Left renal pelvis (tissue), 4 donors: ENCODE measurements around the gene TENT4A. TPM values are rescaled to one million over a fixed set of nuclear protein-coding genes. Genes with fewer than 3 reads are reported as not detected.

Experiments used
- DNase-seq, 4 donors: peaks; one replicate each; pipeline ENCODE4 v3.0.0-alpha.2; 2013; ENCODE audit warnings: low read depth in 4 of 4, low spot score in 3 of 4
- polyA plus RNA-seq, 4 donors: library from polyadenylated mRNA; unstranded; fragments of 120-200 nt; gene quantifications; one replicate each; pipeline ENCODE4 v1.2.1, GENCODE V29; 2013; ENCODE audit not compliant: insufficient read length in 4 of 4

Gene TENT4A
- polyA plus RNA-seq, 4 donors: 24.3 to 35.6 (median 25.8) TPM

DNA sequence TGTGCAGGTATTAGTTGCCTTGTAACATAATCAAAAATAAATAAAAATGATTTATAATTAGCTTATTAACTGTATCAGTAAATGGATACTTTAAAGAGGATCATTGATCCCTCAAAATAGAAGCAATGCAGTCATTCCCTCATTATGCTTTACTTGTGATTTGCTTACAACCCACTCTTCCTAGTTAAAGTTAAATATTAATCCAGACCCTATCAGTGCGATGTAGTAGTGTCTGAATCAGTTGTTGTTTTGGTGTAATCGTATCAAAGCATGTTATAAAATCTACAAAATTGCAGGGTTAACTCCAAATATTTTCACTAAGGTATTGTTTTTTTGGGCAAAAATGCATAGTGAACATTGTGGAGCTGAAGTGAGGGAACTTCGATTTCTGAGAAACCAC is 17.6 kb downstream of the TENT4A start:
- no peak for DNase-seq

DNA sequence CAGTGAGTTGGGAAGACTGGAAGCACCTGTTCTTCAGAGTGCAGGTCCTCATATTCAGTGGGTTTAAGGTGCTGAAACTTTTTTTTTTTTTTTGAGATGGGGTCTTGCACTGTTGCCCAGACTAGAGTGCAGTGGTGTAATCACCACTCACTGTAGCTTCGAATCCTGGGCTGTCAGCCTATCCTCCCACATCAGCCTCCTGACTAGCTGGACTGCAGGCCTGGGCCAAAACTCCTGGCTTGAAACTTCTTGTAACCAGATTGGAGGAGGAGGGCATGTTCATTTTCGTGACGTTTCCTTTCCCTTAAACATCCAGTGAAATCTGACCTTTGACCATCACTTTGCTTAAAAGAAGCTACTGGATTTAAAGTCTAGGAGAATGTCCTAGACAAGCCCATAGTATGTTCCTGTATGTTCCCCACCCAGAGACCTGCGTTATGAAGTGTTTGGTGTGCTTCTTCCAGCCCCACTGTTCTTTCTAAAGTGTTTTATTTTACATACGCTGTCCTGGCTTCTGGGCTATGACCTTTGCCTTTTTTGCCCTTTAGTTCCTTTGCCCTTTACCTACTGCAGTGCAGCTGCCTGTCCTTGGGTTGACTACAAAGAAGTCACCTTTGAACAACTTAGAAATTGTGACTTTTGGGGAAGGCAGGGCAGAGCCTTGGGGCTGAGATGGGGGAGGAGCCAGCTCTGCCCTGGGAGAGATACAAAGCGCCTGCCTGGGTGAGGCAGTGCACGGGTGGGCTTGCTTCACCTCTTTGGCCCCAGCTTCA is 18.4 kb downstream of the TENT4A start:
- no peak for DNase-seq

DNA sequence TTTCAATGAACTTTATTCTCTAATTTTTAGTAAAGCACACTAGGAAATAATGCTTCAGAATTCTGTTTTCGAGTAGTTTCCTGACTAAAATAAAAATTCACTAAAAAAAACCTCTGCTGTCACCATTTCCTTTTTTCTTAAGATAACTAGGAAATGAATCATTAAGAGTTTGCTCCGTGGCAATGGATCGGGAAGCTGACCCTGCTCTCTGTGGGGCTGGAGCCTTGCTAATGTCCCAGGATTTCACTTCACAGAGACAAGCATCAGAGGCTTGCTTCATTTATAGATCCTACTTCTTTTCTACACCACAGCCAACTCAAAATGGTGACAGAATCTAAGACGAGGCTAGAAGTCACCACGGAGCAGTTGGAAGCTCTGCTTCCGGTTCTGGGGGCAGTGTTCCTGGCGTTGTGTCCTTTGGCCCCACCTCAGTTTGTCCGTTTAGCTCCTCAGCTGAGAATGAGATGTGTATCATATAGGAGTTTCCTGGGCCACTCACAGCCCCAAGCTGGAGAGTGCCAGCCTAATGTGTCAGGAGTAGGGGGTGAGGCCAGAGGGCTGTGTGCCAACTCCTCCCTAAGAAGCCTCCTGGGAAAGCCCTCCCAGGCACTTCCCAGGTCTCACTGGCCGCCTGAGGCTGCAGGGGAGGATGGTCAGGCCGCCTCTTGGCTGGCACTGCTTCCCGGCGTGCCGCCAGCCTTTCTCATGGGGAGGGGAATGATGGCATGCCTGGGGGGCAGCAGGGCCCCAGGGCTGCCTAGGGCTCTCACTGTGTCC is 19.6 kb downstream of the TENT4A start:
- no peak for DNase-seq

DNA sequence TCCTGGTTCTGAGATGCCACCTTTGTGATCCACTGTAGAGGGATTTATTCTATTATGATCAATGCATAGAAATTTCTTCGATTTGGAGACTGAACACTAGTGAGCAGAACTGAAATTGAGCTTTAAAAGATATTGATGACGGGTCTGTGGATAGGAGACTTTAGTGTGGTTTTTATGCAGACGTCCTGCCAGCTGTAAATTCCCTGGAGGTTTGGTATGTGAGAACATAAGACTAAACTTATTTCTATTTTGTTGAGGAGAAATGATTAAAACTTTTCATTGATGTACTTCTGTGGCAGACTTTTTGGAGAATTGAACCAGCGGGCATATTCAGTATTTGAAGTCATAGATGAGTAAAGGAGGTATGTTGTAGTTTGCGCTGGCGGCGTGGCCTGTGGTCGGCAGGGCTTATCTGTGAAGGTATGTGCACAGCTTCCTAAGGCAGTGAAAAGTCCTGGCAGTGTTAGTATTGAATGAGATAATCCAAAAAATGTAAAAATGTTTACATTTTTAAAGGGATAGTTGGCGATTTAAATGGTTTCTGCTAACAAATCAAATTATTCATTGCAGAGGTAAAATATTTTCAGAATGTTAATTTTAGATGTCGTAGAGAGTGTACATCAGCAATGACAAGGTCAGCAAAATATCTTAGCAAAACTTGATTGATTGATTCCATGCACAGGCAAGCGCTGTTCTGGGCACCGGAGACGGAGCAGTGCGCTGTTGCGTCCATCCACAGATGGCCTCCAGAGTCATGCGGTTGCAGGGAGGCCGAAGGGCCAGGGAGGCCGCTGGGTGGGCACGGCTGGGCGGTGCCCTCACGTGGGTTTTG is 20.4 kb downstream of the TENT4A start:
- no peak for DNase-seq

DNA sequence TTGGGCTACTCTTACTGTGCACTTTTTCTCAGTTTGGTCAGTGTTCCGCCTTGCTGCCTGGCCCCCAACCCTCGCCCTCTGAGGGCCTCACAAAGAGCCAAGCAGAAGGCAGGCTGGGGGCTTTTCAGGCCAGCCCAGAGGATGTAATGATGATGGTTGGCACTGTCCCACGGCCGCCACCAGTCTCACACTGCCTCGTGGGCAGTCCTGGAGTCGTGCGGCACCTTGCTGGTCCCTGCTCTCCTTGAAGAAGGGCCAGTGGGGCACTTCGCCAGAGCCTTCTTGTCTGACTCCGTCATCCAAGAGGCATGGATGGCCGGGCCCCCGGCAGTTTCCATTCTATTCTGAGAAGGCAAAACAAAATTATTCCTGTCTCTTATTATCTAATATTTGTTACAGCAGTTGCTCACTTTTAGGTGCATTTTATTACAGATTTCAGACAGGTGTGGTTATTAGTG is 21.0 kb downstream of the TENT4A start:
- DNase-seq: no peak

DNA sequence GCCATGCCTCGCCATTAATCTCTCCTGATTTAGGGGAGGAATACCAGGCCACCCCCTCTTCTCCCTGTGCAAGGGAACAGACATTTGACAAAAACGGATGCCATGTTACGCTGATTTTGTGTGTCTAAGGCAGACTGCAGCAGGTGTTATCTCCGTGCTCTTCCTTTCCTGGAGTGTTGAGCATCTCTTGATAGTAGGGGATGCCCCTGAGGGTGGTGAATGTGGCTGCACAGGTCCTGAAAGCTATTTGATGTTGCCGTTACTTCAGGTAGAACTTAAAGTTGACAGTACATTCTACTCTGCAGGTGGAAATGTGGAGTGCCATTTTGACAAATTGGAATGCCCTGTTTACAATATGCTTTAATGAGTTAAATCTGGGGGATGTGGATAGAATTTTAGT is 21.5 kb downstream of the TENT4A start:
- no peak for DNase-seq

DNA sequence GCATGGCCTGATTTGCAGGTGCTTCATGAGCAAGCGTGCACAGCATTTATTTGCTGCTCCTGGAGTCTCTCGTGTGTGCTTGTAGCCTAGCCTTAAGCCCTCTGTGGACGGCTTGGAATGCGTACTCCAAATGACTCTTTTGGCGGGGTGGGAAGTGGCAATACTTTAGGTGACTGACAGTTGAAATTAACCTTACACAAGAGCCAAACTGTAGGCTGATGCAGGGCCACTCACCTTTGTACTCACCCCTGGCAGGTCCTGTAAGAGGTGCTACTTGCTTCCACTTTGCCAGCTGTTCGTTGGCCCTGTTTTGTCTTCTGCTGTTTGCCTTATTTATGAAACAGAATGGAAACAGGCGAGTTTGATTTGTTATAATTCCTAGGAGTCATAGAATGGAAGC is 22.9 kb downstream of the TENT4A start:
- DNase-seq: no peak

DNA sequence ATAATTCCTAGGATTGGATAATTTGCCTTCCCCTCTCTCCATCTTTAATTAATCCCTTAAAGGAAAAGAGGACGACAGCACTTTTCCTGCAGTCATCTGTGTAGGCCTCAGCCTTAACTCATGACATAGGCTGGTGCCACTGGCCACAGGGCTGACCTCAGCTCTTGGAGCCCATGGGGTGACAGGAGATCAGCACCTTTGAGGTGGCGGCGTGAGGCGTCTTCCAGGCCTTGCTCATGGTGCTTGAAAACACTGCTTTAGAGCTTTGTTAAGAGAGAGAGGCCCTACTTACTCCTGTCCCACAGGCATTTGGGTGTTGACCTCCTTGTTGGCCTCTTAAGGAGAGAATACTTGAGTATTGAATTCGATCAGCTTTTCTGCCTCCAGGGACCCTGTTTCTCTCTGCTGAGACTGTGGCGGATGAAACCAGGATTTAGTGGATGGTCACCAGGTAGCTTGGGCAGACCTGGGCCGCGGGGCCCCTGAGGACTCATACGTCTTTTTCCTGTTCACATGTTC is 23.4 kb downstream of the TENT4A start:
- no peak for DNase-seq

DNA sequence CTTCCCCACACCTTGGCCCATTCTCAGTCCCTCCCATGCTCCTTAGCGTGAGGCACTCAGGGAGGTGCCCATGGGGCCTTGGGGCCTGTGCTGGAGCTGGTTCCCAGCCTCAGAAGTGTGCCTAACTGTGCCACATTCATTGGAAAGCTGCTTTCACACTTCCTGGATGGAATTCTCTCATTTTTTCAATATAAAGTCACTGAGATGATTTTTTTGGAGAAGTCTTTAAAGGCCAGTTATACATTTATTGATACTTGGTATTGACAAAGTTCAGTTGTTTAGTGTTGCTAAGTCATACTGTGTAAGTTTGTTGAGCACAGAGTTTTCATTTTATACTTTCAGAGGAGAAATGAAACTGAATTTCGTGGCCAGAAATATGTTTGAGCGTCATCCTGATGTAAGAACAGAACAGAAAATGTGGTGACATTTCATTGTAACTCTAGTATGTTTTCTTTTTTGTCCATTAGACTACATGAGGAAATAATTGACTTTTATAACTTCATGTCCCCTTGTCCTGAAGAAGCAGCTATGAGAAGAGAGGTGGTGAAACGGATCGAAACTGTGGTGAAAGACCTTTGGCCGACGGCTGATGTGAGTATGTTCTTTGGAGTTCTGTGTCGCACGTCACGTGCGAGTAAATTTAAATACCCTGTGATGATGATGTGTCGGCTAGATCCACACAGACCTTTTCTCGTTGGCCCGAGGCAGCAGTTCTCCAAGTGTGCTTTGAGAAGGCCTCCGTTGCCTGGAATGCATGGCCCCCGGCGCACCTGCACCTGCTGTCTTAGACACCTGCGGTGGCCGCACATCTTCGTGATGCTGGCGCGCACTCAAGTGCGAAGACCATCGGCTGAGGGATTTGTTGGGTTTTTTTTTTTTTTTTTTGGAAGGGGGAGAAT is 24.1 kb downstream of the TENT4A start:
- no peak for DNase-seq

DNA sequence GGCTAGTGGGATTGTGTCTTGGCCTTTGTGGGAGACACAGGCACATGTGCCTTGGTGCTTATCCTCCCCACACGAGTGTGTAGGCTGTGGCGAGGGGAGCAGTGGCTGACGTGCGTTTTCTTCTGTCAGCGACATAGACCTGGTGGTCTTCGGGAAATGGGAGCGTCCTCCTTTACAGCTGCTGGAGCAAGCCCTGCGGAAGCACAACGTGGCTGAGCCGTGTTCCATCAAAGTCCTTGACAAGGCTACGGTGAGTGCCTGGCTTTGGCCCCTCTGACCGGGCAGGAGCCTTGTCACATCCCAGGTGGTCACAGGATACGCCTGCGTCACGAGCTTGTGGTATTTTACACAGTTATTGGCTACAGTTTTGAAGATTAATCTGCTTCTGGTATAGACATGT is 26.4 kb downstream of the TENT4A start:
- no peak for DNase-seq

DNA sequence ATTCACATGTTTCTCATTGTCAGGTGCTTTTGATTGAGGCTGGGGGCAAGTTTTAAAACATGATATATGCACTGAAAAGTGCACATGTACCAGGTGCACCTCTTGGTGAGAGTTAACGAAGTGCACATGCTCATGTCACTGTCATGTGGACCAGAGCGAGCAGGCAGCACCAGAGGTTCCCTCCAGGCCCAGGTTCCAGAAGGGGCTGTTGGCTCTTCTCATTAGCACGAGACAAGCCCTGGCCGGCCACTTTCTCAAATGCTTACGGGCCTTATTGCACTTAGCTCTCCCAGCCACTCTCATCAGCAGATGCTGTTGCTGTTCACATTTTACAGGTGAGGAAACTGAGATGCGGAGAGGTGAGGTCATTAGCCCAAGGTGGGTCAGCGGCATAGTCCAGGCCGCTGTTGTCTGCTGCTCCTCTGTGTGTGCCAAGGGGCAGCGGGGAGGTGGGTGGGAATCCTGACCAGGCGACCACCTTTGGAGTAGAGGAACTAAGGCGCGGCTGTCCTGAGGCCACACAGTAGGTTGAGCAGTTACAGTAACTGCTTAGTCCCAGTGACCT is 27.4 kb downstream of the TENT4A start:
- no peak for DNase-seq

DNA sequence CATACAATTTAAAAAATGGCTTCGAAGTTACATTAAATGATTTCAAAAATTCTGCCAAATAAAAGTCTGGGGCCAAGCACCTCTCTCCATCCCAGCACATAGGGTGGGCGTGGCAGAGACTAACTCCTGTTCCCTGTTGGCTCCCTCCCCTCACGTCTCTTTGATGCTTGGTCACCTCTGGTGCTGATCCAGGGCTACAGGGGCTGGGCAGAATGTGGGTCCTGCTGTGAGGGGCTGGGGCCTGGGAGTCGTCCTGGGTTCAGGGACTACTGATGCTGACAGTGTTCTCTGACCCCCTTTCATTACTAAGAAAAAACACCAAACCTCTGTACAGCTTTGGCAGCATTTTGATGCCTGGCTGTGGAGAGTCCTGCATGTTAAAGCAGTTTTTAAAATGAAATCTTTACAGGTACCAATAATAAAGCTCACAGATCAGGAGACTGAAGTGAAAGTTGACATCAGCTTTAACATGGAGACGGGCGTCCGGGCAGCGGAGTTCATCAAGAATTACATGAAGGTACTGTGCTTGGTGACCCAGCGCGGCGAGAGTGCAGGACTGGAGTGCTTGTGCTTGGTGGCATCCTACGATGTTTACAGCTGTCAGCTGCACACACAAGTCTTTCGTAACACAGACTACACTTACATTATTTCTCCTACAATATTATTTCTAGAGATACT is 29.0 kb downstream of the TENT4A start:
- no peak for DNase-seq

DNA sequence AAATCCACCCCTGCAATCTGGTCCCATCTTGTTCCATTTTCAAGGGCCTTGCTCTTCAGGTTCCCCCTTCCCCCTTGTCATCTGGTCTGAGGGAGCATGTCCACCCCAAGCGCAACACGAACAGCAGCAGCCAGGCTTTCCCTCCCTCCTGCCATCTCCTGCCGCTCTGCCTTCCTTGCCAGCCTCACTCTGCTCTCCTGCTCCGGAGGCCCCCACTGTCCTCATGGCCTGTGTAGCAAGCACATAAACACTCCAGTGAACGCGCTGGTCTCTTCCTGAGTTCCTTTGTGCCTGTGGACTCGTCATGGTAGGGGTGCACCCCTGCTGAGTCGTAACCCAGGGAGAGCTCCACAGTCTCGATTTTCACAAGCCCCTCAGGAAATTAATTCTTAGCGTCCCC is 29.9 kb downstream of the TENT4A start:
- no peak for DNase-seq

DNA sequence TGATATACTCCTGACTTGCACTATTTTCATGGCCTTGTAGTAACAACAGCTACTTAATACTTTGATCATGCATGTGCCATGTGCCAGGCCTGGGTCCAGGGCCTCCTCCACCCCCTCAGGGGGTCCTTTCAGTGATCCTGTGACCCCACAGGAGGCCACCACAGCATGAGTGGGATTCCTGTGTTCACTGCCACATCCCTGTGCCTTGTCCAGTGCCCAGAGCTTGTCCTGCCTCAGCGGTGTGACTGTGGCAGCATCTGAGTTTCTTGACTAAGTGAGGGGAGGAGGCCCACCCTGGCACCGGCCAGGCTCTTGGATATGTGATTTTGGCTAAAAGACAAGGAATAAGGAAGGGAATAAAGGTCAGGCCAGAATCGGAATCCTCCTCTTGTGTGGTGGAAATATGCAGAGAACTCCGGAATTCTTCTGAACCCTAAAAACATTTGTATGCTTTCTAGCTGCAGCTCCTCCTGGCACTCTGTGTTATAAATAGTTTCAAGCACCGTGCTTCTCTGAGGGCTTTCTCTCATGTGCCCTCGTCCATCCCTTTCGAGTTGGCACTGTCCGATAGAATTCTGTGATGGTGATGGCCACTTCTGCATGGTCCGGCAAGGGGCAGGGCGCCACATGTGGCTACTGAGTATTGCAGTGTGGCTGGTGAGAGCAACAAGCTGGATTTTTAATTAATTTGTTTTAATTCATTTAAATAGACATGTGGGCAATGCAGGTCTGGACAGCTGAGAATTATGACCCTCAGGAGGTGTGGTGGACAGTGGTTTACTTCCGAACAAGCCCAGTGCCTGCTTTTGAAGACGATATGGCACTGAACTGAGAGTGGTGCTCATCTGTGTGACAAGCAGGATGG is 31.8 kb downstream of the TENT4A start:
- DNase-seq: no peak

DNA sequence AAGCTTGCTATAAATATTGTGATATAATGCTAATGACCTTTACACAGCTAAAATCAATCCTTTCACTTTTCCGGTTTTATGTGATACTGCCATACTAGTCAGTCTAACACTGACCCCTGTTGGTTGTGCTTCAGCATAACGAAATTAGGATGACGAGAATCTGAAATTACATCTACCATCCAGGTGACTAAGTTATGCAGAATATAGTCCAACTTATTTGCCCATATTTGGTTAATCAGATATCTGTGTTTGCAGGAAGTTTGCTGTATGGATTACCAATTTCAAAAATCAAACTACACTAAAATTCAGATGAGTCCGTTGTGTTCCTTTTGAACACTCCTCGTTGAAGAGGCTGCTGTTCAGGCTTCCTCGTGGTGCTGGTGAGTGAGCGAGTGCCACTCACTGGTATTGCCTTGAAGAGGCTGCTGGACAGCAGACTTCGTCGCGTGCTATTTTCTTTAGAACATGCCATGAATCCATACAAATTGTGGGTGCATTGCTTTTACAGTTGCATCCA is 32.5 kb downstream of the TENT4A start:
- DNase-seq: peak in 1 of 4 donors; percentile 17

DNA sequence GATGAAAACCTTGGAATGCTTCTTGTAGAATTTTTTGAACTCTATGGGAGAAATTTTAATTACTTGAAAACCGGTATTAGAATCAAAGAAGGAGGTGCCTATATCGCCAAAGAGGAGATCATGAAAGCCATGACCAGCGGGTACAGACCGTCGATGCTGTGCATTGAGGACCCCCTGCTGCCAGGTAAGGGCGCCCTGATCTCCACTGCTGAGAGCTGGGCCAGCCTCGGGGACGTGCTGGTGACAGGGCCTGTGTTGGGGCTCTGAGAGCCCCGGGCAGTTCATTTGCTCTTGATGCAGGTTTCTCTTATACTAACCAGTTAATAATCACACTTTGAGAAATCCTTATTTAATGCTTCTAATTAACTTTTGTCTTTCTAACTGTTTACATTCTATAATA is 33.0 kb downstream of the TENT4A start:
- no peak for DNase-seq

DNA sequence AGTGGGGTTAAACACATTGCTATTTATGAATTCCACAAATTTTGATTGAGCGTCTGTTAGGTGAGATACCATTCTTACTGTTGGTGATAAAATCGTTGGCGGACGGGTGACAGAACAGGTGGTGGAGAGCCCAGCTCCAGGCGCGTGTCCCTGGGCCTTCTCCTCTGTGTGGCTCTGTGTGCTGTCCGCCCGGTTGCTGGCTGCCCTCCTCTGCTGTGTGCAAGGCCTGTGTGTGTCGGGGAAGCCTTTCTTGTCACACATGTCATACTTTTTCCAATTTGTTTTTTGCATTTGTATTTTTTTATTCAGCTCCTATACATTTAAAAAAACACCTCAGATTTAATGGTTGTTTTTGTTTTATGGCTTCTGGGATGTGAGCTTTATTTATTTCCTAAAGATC is 33.9 kb downstream of the TENT4A start:
- no peak for DNase-seq

DNA sequence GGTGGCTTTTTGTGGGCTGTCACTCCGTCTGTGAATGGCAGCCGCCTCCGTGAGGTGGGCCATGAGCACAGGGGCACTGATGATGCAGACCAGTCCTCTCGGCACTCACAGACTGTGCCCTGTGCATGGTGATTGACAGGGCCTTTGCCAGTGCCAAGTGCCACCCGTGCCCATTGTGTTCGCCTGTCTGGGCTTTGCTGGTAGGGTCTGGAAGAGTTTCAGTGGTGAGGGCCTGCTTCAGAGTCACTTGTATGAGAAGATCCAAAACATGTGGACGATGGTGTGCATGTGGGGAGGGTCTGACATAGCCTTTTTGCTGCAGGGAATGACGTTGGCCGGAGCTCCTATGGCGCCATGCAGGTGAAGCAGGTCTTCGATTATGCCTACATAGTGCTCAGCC is 34.9 kb downstream of the TENT4A start:
- no peak for DNase-seq
